ENCODE measurements around the gene JADE1.

Gene JADE1

GRCh38 chr4:128809477-128810330 is at the start of gene JADE1:
TSS of gene JADE1 (plus strand) at chr4:128809700. CDS start at chr4:128831759, 22,059 bp downstream.
- peak; percentile 81 to 88 for DNase-seq

- DNase-seq, result no peak
These were observed 42.7 kb upstream of the JADE1 start for GRCh38 chr4:128766781-128767180.

GRCh38 chr4:128768373-128768996 is 41.0 kb upstream of the JADE1 start:
- DNase-seq, result no peak

- no peak for DNase-seq
These were observed 40.5 kb upstream of the JADE1 start for GRCh38 chr4:128769011-128769410.

GRCh38 chr4:128770807-128771206 is 38.7 kb upstream of the JADE1 start:
- DNase-seq, result no peak

- no peak for DNase-seq
These were observed 34.0 kb upstream of the JADE1 start for GRCh38 chr4:128775477-128775876.

GRCh38 chr4:128775916-128776315 is 33.6 kb upstream of the JADE1 start:
- DNase-seq, result peak in 1 of 2 experiments; percentile 41

- peak; percentile 58 to 82 for DNase-seq
These were observed 32.7 kb upstream of the JADE1 start for GRCh38 chr4:128776794-128777216.

- DNase-seq, result no peak
These were observed 28.8 kb upstream of the JADE1 start for GRCh38 chr4:128780688-128781087.

GRCh38 chr4:128782076-128782715 is 27.3 kb upstream of the JADE1 start:
- peak in 1 of 2 experiments; percentile 7 for DNase-seq

GRCh38 chr4:128782875-128783614 is 26.5 kb upstream of the JADE1 start:
- no peak for DNase-seq

GRCh38 chr4:128787509-128788311 is 21.8 kb upstream of the JADE1 start:
- DNase-seq, result no peak

GRCh38 chr4:128793859-128794672 is 15.4 kb upstream of the JADE1 start:
- no peak for DNase-seq

- no peak for DNase-seq
These were observed 12.6 kb upstream of the JADE1 start for GRCh38 chr4:128796934-128797333.

- DNase-seq, result no peak
These were observed 9.2 kb upstream of the JADE1 start for GRCh38 chr4:128800284-128800683.

GRCh38 chr4:128800701-128801284 is 8.7 kb upstream of the JADE1 start:
- no peak for DNase-seq

- no peak for DNase-seq
These were observed 6.5 kb upstream of the JADE1 start for GRCh38 chr4:128802680-128803628.

GRCh38 chr4:128803783-128804182 is 5.7 kb upstream of the JADE1 start:
- no peak for DNase-seq

GRCh38 chr4:128810331-128810870 is 901 bp downstream of the JADE1 start:
- DNase-seq, result peak; percentile 45 to 48
